COLO829 (cell line): Measurements from ENCODE around the gene CDH11.

ENCODE experiments used
- DNase-seq: peaks from one replicate; pipeline ENCODE4 v3.0.0; 2012; ENCODE audit warnings: low spot score

The CDH11 gene

DNA sequence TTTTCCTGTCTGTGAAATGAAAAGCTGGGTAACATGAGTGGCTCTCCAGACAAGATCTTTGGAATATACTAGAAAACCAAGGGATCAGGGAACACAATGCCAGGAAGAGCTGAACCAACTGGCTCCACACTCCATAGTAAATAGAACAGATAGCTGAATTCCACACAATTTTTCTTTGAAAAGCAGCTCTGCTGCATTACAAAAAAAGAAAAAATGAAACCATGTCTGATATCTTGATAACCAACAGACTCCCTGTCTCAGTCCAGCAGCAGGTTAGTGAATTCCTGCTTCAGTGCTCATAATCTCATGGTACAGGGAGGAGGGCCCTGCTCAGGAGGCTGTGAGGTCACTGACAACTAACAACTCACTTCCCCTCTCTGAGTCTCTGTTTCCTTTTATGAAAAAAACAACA is 97.1 kb downstream of the CDH11 start:
- DNase-seq, result no peak

- DNase-seq, result no peak
Measured at GRCh38 chr16:65023802-65024201, 98.1 kb downstream of the CDH11 start.

DNA sequence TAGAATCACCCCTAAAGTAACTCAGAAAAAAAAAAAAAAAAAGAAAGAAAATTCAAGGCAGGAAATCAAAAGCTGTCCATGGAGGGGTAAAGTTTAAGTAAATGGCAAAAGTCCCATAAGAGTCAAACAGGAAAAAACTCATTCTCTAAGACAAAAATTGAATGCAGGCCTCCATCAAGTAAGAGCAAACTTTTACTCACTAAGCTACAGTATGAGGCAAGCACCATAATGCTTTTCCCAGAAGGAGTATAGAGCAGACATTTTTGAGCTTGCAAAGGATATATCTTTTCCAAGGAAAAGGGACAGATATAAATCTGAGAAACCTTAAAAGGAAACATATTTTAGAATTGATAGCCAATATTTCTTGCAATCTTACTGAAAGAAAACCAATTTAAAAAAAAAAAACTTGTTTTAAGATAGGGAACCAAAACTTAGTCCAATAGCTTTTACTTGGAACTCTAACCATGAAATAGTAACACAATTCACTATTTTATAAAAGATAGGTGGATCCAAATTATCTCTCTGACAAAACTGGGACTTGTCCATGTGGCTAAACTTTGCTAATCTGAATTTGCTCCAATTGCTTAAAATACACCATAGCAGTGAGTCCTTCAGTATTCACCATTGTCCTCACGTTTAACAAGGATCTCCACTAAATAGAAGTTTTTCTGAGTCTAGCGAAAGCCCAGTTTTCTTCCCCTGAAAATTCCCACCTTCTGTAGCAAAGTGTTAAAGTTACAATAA is 99.8 kb downstream of the CDH11 start:
- DNase-seq, result no peak

DNA sequence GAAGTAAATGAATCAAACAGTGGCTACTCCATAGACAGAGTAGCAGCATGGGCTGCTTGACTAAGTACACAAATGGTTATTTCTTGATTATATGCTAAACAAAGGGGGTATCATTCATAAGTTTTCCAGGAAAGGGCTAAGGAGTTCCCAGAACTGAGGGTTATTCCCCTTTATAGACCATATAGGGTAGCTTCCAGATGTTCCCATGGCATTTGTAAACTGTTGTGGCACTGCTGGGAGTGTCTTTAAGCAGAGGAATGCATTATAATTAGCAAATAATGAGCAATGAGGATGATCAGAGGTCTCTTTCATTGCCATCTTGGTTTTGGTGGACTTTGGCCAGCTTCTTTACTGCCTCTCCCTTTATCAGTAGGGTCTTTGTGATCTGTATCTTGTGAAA is 105.1 kb downstream of the CDH11 start:
- DNase-seq, result no peak

- no peak for DNase-seq
Measured at GRCh38 chr16:65015599-65015998, 106.3 kb downstream of the CDH11 start.

GRCh38 chr16:65012357-65012756 is 109.5 kb downstream of the CDH11 start:
- no peak for DNase-seq

- no peak for DNase-seq
Measured at GRCh38 chr16:65010125-65010524, 111.7 kb downstream of the CDH11 start.

- no peak for DNase-seq
Measured at GRCh38 chr16:65005696-65006095, 116.2 kb downstream of the CDH11 start.

DNA sequence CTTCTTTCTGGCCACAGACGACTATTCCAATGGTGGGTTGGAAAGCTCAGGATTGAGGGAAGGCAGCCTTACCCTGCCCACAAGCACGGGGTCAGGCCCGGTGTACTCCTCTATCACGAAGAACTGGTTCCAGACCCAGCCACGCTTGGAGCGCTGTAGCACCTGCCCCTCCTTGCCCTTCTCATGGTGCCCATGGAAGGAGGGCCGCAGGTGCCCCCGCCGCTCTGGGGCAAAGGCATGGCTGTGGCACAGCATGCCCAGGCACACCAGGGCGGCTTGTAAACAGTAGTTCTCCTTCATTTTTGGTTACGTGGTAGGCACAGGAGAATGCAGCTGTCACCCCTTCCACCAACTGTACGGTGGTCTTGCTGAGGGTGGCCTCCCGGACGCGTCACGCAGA is 117.3 kb downstream of the CDH11 start:
- no peak for DNase-seq

DNA sequence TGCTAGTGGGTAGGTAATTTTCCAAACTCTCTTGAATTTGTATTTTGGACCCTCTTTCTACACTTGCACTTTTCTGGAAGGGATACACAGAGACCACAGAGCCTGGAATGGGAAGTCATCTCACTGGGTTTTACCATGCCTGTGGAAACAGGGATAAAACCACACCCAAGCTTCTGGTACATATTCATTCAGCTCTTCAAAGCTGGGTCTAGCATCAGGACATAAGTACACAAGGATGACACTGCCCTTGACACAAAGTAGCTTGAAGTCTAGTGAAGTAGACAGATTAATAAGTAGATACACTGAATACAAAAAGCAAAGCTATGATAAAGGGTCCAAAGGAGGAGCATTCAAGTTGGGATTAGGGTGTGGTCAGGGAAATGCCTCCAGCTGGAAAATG is 118.2 kb downstream of the CDH11 start:
- DNase-seq, result no peak

- peak; percentile 69 for DNase-seq
Measured at GRCh38 chr16:65002265-65002664, 119.6 kb downstream of the CDH11 start.

- no peak for DNase-seq
Measured at GRCh38 chr16:65000654-65001053, 121.2 kb downstream of the CDH11 start.

- no peak for DNase-seq
Measured at GRCh38 chr16:64997751-64998150, 124.1 kb downstream of the CDH11 start.

- no peak for DNase-seq
Measured at GRCh38 chr16:64997121-64997520, 124.7 kb downstream of the CDH11 start.

GRCh38 chr16:64996641-64997040 is 125.2 kb downstream of the CDH11 start:
- DNase-seq, result no peak

GRCh38 chr16:64993464-64993863 is 128.4 kb downstream of the CDH11 start:
- no peak for DNase-seq

DNA sequence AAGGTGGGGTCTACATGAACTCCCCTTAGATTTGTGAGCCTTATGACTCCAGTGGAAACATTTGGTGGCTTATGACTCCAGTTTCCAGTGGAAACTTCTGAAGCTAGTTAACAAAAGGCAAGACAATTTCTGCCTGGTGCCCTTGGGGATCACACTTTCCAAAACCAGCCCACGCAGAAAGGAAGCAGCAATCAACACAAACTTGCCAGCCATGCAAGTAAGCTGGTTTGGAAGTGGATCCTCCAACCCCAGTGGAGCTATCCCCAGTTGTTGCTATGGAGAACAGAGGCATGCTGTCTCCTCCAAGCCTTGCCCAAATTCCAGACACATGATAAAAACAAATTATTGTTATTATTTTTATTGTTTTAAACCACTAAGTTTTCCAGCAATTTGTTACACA is 130.9 kb downstream of the CDH11 start:
- no peak for DNase-seq

DNA sequence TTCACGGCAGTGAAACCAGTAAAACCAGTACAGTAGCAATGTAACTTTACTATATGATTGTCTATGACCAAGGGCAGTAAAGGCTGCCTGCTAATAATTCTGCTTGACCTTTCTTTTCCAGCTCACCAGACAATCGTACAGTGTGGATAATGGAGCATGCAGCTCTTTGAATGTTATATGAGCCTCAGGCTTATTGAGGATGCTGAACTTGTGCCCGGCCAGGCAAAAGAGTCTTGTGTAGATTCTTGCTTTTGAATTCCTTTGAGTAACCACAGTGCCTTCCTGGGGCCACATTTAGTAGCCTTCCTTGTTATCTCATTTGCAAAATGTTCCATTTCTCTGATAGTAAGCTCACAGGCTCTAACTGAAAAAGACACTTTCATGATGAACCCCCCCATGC is 131.8 kb downstream of the CDH11 start:
- peak; percentile 16 for DNase-seq

- no peak for DNase-seq
Measured at GRCh38 chr16:64989050-64989449, 132.8 kb downstream of the CDH11 start.

DNA sequence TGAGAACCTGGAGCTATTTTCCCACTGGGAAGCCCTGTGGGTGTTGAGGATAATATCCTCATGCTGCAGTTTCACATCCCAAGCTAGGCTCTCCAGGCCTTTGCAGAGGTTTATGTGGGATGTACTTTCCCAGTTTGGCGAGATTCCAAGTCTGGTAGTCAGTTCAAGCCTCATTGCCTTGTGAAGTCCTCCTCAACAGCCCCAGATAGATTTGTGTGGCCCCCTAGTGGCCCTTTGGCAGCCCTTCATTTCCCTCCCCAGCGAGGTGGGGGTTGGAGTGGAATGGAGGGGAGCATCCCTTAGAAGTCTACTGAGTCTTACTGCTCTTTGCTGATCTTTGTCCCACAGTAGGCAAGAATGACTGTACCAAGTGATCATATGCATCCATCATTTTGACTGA is 137.9 kb downstream of the CDH11 start:
- DNase-seq, result peak; percentile 54

- no peak for DNase-seq
Measured at GRCh38 chr16:64983231-64983630, 138.6 kb downstream of the CDH11 start.

GRCh38 chr16:64982581-64982980 is 139.3 kb downstream of the CDH11 start:
- no peak for DNase-seq

DNA sequence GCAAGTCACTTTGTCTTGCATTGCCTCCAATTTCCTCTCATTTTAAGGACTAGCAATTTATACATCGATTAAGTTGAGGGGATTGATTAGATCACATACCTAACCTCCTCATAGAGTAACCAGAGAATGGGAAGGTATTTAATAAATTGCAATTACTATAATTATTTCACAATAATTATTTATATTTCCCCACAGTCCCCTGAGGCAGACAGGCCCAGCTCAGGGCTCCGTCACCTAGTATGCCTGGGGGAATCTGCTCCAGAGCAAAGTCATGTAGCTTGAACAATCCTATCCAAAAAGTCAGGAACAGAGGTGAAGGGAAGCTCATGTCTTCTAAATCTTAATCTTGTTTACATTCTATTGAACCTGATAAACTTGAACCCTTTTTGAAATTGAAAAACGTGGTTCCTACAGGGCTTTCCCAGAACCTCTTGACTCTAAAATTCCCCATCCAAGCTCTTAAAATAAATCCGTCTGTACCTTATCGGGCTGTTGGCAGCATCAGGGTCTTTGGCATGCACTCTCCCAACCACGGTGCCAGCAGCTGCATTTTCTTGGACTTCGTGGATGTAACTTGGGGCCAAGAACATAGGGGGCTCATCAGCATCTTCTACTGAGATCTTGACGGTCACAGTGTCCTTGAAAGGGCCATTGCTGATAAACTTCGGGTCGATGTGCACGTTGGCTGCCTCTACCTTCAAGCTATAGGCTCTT is 140.1 kb downstream of the CDH11 start:
- no peak for DNase-seq
